Skeletal muscle satellite cell (primary cell): Measurements from ENCODE around the gene FBXO24.

Source experiments
- H3K27me3 ChIP-seq: 2 replicates; pipeline ENCODE4 v1.7.0; 2013; ENCODE audit warnings: low read length; ENCODE audit not compliant: control insufficient read depth, insufficient read depth
- H3K36me3 ChIP-seq: 2 replicates; pipeline ENCODE4 v1.7.0; 2013; ENCODE audit warnings: mild to moderate bottlenecking, control low read depth, low read length; ENCODE audit not compliant: insufficient read depth
- H3K4me1 ChIP-seq: 2 replicates; pipeline ENCODE4 v1.7.0; 2013; ENCODE audit warnings: low read length; ENCODE audit not compliant: control insufficient read depth, insufficient read depth
- H3K4me2 ChIP-seq: 2 replicates; pipeline ENCODE4 v1.7.0; 2013; ENCODE audit warnings: mild to moderate bottlenecking, low read length
- H3K4me3 ChIP-seq: 2 replicates; pipeline ENCODE4 v1.7.0; 2013; ENCODE audit warnings: low read length
- H3K9ac ChIP-seq: 2 replicates; pipeline ENCODE4 v1.7.0; 2013; ENCODE audit warnings: mild to moderate bottlenecking, low read depth, low read length, moderate library complexity
- H3K9me3 ChIP-seq: replicated peaks from 2 replicates; pipeline ENCODE4 v1.7.0; 2013; ENCODE audit warnings: mild to moderate bottlenecking, control low read depth, low read length

FBXO24 gene

GRCh38 chr7:100588438-100588837, 2.3 kb downstream of the FBXO24 start:
- H3K27me3 ChIP-seq = peaks cover 6% of the 10 kb centered on the region
- H3K9me3 ChIP-seq = no peaks in the 10 kb centered on the region
- peaks cover 13% of the 10 kb centered on the region for H3K4me1 ChIP-seq
- H3K4me2 ChIP-seq = no peak overlapping the region
- H3K9ac ChIP-seq = no peak overlapping the region
- no peak overlapping the region for H3K4me3 ChIP-seq
- H3K36me3 ChIP-seq = no peaks in the 10 kb centered on the region

GRCh38 chr7:100589341-100589947, 3.3 kb downstream of the FBXO24 start:
- H3K4me2 ChIP-seq = no peak overlapping the region
- H3K9ac ChIP-seq = no peak overlapping the region
- H3K4me3 ChIP-seq = no peak overlapping the region
- peaks cover 6% of the 10 kb centered on the region for H3K27me3 ChIP-seq
- no peaks in the 10 kb centered on the region for H3K9me3 ChIP-seq
- no peaks in the 10 kb centered on the region for H3K36me3 ChIP-seq
- peaks cover 5% of the 10 kb centered on the region for H3K4me1 ChIP-seq

DNA sequence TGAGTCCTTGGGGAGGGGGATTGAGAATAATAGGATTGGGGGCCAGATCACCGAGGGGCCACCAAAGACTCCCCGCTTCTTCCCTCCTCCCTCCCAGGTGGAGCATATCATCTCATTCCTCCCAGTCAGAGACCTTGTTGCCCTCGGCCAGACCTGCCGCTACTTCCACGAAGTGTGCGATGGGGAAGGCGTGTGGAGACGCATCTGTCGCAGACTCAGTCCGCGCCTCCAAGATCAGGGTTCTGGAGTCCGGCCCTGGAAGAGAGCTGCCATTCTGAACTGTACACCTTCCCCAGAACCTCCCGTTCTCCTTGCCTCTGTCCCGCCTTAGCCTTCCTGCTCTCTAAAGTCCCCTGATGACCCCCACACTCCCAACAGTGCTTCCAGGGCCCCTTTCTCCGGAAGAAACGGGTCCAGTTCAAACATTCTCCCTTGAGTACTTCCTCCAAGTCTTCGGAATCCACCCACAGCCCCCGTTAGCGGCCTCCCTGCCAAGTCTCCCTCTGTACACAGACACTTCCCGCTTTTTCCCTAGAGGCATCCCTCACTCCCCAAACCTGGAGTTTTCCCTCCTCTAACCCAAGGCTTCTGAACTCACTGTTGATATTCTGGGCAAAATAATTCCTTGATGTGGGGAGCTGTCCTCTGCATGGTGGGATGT, 4.1 kb downstream of the FBXO24 start:
- Histone ChIP-seq H3K4me3 (no peak overlapping the region), H3K9me3 (no peaks in the 10 kb centered on the region), H3K4me2 (no peak overlapping the region), H3K4me1 (no peaks in the 10 kb centered on the region), H3K36me3 (no peaks in the 10 kb centered on the region), H3K27me3 (peaks cover 6% of the 10 kb centered on the region), H3K9ac (no peak overlapping the region)

DNA sequence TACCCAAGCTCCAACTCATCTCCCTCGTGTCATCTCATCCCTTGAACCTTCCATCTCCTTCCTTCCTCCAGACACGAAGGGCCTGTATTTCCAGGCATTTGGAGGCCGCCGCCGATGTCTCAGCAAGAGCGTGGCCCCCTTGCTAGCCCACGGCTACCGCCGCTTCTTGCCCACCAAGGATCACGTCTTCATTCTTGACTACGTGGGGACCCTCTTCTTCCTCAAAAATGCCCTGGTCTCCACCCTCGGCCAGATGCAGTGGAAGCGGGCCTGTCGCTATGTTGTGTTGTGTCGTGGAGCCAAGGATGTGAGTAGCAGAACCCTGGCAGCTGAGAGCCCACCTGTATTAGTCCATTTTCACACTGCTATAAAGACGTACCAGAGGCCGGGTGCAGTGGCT, 5.5 kb downstream of the FBXO24 start:
- Histone ChIP-seq H3K4me2 (no peak overlapping the region), H3K36me3 (no peaks in the 10 kb centered on the region), H3K27me3 (peaks cover 6% of the 10 kb centered on the region), H3K4me3 (no peak overlapping the region), H3K9me3 (no peaks in the 10 kb centered on the region), H3K4me1 (no peaks in the 10 kb centered on the region), H3K9ac (no peak overlapping the region)

GRCh38 chr7:100595188-100595587, 9.1 kb downstream of the FBXO24 start:
- H3K4me3 ChIP-seq = no peak overlapping the region
- no peaks in the 10 kb centered on the region for H3K4me1 ChIP-seq
- no peaks in the 10 kb centered on the region for H3K9me3 ChIP-seq
- no peak overlapping the region for H3K9ac ChIP-seq
- H3K36me3 ChIP-seq = no peaks in the 10 kb centered on the region
- H3K27me3 ChIP-seq = peaks cover 5% of the 10 kb centered on the region
- H3K4me2 ChIP-seq = no peak overlapping the region

DNA sequence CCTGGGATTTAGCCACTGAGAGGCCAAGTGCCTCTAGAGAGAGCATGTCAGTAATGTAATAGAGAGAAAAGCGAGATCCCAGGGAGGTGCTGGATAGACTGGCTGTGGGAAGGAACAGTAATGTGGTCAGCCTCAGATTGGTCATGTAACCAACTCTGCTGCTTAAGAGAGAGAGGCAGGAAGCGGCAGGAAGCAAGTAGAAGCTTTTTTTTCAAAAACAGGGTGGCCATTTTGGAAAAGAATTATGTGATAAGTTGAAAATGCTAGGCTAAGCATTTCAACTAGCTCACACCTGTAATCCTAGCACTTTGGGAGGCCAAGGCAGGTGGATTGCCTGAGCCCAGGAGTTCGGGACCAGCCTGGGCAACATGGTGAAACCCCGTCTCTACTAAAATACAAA, 12.3 kb downstream of the FBXO24 start:
- H3K4me1 ChIP-seq = peaks cover 20% of the 10 kb centered on the region
- H3K4me2 ChIP-seq = no peak overlapping the region
- no peak overlapping the region for H3K9ac ChIP-seq
- no peaks in the 10 kb centered on the region for H3K36me3 ChIP-seq
- no peaks in the 10 kb centered on the region for H3K27me3 ChIP-seq
- no peak overlapping the region for H3K4me3 ChIP-seq
- H3K9me3 ChIP-seq = no peaks in the 10 kb centered on the region

GRCh38 chr7:100599911-100600729, 14.0 kb downstream of the FBXO24 start:
- no peaks in the 10 kb centered on the region for H3K9me3 ChIP-seq
- no peaks in the 10 kb centered on the region for H3K27me3 ChIP-seq
- no peak overlapping the region for H3K9ac ChIP-seq
- no peaks in the 10 kb centered on the region for H3K36me3 ChIP-seq
- H3K4me1 ChIP-seq = peaks cover 27% of the 10 kb centered on the region
- no peak overlapping the region for H3K4me3 ChIP-seq
- H3K4me2 ChIP-seq = no peak overlapping the region

DNA sequence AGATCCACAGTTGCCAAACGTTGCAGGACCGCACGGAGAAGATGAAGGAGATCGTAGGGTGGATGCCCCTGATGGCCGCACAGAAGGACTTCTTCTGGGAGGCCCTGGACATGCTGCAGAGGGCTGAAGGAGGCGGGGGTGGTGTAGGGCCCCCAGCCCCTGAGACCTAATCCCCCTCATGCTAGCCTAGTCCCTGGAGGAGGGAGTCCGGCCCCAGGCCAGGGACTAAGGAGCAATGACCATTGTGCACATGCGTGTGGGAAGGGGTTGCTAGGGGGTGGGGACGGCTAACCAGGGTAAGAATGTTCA, 14.6 kb downstream of the FBXO24 start:
- H3K27me3 ChIP-seq = no peaks in the 10 kb centered on the region
- no peak overlapping the region for H3K4me2 ChIP-seq
- H3K36me3 ChIP-seq = no peaks in the 10 kb centered on the region
- H3K9me3 ChIP-seq = no peaks in the 10 kb centered on the region
- peaks cover 30% of the 10 kb centered on the region for H3K4me1 ChIP-seq
- H3K4me3 ChIP-seq = no peak overlapping the region
- no peak overlapping the region for H3K9ac ChIP-seq

DNA sequence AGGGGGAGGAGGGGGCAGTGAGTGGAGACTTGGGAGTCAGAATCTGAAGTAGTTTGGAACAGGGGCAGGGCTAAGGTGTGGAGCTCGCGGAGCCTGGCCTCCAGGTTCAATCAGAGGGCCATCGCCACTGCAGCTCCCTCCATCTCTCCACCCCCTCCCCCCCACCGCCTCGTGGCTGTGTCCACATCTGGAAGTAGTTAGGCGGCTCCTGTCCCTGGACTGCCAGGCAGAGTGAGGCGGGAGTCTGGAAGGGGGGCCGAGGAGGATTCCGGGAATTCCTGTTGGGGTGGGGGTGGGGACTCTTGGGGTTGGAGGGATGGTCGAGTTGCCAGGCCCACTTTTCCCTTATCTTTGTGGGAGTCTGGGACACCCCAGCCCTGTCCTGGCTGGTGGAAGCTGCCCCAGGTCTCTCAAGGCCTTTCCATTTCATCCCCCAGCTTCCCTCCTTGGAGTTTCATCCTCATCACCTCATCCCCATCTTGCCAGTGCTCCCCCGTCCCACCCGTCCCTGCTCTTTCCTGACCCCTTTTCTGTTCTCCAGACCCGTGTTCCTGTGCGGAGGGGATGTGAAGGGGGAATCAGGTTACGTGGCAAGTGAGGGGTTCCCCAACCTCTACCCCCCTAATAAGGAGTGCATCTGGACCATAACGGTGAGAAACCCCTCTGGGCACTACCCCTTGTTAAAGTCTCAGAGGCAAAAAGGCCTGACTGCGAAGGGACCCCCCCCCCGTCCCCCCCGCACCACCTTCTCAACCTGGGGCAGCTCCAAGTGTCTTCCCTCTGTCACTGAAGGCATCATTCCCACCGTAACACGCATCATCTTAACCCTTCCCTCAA, 17.0 kb downstream of the FBXO24 start:
- H3K4me2 ChIP-seq = peak overlapping the region; percentile 99
- H3K4me1 ChIP-seq = peaks cover 37% of the 10 kb centered on the region
- peaks cover 3% of the 10 kb centered on the region for H3K36me3 ChIP-seq
- no peaks in the 10 kb centered on the region for H3K9me3 ChIP-seq
- peak overlapping the region; percentile 65 for H3K9ac ChIP-seq
- no peaks in the 10 kb centered on the region for H3K27me3 ChIP-seq
- H3K4me3 ChIP-seq = peak overlapping the region; percentile 95

DNA sequence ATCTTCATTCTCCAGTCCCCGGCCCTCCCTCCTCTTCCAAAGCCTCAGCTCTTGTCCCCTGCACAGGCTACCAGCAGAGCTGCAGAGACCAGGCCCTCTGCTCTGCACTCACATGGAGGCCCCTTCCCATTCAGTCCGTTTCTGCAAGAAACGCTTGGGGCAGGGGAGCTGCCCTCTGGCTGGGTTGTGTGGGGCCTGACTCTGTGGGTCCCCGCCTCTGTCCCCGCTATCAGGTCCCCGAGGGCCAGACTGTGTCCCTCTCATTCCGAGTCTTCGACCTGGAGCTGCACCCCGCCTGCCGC, 17.5 kb downstream of the FBXO24 start:
- Histone ChIP-seq H3K4me3 (peak overlapping the region; percentile 95), H3K4me2 (peak overlapping the region; percentile 99), H3K36me3 (peaks cover 3% of the 10 kb centered on the region), H3K27me3 (no peaks in the 10 kb centered on the region), H3K9me3 (no peaks in the 10 kb centered on the region), H3K9ac (peak overlapping the region; percentile 65), H3K4me1 (peaks cover 37% of the 10 kb centered on the region)
